Neural crest cell (in vitro differentiated cells): ENCODE data around the gene BCAN. TPM values are rescaled to one million over a fixed set of nuclear protein-coding genes. Genes with fewer than 3 reads are reported as not detected.
A peak's percentile ranks its signal among the peaks of the same experiment; 100 is the strongest.
"Not testable (repeated sequence)": the region's sequence is repeated elsewhere in the genome, so short reads cannot be mapped to it uniquely, and the experiment has no call there.

ENCODE experiments used
- DNase-seq: peaks from one replicate; pipeline ENCODE4 v3.0.0; 2021; ENCODE audit warnings: low read depth, mixed read lengths, low spot score
- H3K27ac Mint-ChIP-seq: one replicate; pipeline ENCODE4 v1.8.0; 2021; ENCODE audit warnings: mild to moderate bottlenecking, mixed read lengths; ENCODE audit not compliant: unreplicated experiment
- H3K27me3 Mint-ChIP-seq: 2 replicates; pipeline ENCODE4 v1.8.0; 2021; ENCODE audit warnings: low read depth, mild to moderate bottlenecking, mixed read lengths
- H3K36me3 Mint-ChIP-seq: 2 replicates; pipeline ENCODE4 v1.8.0; 2021; ENCODE audit warnings: low read depth, mild to moderate bottlenecking, mixed read lengths
- H3K4me1 Mint-ChIP-seq: 2 replicates; pipeline ENCODE4 v1.8.0; 2021; ENCODE audit warnings: mixed read lengths
- H3K4me3 Mint-ChIP-seq: one replicate; pipeline ENCODE4 v1.8.0; 2021; ENCODE audit warnings: mild to moderate bottlenecking, mixed read lengths
- H3K9me3 Mint-ChIP-seq: 2 replicates; pipeline ENCODE4 v1.8.0; 2021; ENCODE audit warnings: mixed read lengths
- total RNA-seq: library from RNA; stranded (reverse); gene quantifications from 2 replicates; pipeline ENCODE4 v1.2.1, GENCODE V29; 2021
- TF ChIP-seq, protein P1 (sequence below): fragments of 200-600 bp; sonication (generic); conservative IDR thresholded peaks from 2 replicates; pipeline ENCODE4 v1.5.0; 2021; ENCODE audit warnings: antibody characterized with exemption, mild to moderate bottlenecking

BCAN gene
- total RNA-seq, 1 donor from 2014 or later: 2.4 TPM

DNA sequence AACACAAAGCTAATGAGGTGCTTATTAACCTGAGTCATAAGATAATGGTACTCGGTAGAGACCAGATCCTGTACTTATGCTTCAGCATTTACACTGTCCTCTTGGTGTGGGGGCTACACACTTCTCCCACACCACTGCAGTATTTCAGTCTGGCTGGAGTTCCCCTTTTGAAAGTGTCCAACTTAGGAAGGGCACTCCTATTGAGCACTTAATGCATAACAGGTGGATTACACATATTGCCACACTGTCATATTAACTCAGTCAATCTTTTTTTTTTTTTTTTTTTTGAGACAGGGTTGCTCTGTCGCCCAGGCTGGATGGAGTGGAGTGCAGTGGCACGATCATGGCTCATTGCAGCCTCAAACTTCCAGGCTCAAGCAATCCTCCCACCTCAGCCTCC is 42.1 kb upstream of the BCAN start:
- Mint-ChIP-seq H3K36me3 (peaks cover 13% of the 10 kb centered on the region), H3K27me3 (no peaks in the 10 kb centered on the region), H3K27ac (no peak overlapping the region), H3K9me3 (no peaks in the 10 kb centered on the region), H3K4me3 (peak overlapping the region; percentile 92), H3K4me1 (peaks cover 35% of the 10 kb centered on the region)
- TF ChIP-seq, protein P1, sequence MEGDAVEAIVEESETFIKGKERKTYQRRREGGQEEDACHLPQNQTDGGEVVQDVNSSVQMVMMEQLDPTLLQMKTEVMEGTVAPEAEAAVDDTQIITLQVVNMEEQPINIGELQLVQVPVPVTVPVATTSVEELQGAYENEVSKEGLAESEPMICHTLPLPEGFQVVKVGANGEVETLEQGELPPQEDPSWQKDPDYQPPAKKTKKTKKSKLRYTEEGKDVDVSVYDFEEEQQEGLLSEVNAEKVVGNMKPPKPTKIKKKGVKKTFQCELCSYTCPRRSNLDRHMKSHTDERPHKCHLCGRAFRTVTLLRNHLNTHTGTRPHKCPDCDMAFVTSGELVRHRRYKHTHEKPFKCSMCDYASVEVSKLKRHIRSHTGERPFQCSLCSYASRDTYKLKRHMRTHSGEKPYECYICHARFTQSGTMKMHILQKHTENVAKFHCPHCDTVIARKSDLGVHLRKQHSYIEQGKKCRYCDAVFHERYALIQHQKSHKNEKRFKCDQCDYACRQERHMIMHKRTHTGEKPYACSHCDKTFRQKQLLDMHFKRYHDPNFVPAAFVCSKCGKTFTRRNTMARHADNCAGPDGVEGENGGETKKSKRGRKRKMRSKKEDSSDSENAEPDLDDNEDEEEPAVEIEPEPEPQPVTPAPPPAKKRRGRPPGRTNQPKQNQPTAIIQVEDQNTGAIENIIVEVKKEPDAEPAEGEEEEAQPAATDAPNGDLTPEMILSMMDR: peak; percentile 15
- DNase-seq: no peak

DNA sequence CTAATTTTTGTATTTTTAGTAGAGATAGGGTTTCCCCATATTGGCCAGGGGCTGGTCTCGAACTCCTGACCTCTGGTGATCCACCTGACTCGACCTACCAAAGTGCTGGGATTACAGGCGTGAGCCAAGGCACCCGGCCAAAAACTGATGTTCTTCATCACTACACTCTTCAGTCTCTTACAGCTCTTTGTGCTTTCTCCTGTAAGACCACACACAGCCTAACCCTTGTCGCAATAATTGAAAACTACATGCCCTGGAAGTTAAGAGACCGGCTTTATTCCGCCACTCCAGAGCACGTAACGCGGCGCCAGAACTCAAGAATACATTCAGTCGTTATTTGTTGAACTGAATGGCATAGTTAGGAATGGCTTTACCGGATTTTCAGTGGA is 41.2 kb upstream of the BCAN start:
- Mint-ChIP-seq H3K9me3 (no peaks in the 10 kb centered on the region), H3K36me3 (peaks cover 5% of the 10 kb centered on the region), H3K27ac (no peak overlapping the region), H3K27me3 (no peaks in the 10 kb centered on the region), H3K4me3 (peak overlapping the region; percentile 92), H3K4me1 (peaks cover 27% of the 10 kb centered on the region)
- TF ChIP-seq, protein P1: no peak
- DNase-seq: no peak

DNA sequence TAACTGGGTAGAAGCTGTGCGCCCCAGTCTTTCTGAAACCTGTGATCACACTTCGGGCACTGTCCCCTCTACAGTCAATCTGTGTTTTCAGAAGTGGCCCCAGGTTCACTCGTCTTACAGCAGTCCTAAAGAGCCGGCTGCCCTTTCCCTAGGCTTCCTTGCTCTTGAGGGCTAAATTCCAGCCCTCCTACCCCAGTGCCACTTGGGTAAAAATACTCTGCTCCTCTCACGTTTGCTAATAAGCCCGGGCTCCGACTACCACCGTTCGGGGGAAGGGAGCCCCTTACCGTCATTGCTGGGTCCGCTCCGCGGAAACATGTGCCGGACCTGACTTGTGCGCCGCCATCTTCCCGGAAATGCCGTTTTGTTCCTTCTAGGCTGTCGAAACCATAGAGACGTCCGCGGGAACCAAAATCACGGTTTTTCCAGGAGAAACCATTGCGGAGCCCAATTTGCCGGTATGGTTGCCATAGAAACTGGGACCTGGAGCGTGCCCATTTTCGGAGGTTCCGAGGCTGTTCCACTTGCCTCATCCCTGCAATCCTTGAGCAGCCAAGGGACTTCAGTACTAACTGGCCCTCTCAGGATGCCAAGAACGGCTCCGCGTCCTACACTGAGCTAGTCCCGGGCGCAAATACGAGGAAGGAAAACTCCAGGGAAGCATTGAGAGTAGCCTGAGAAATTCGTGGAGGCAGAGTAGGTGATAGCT is 40.6 kb upstream of the BCAN start, which contains the start of gene GPATCH4:
Gene GPATCH4 (minus strand): TSS at position 358 of the 709 bp plus-strand sequence.
- TF ChIP-seq, protein P1: no peak
- Mint-ChIP-seq H3K4me1 (peaks cover 27% of the 10 kb centered on the region), H3K27ac (peak within 1 kb of the TSS; percentile 94), H3K27me3 (no peaks in the 10 kb centered on the region), H3K4me3 (peak within 1 kb of the TSS; percentile 92), H3K9me3 (no peaks in the 10 kb centered on the region), H3K36me3 (peaks cover 5% of the 10 kb centered on the region)
- DNase-seq: peak; percentile 66

DNA sequence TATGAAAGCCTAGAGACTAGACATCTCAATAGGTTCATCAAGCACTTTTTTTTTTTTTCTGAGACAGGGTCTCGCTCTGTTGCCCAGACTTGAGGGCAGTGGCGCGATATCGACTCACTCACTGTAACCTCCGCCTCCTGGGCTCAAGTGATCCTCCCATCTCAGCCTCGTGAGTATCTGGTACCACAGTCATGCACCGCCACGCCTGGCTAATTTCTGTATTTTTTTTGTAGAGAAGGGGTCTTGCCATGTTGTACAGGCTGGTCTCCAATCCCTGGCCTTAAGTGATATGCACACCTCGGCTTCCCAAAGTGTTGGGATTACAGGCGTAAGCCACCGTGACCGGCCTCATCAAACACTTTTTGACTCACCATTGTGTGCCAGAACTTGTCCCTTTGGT is 40.0 kb upstream of the BCAN start:
- peaks cover 3% of the 10 kb centered on the region for H3K36me3 Mint-ChIP-seq
- TF ChIP-seq, protein P1: no peak
- peak overlapping the region; percentile 63 for H3K27ac Mint-ChIP-seq
- H3K27me3 Mint-ChIP-seq: no peaks in the 10 kb centered on the region
- peaks cover 27% of the 10 kb centered on the region for H3K4me1 Mint-ChIP-seq
- no peaks in the 10 kb centered on the region for H3K9me3 Mint-ChIP-seq
- DNase-seq: no peak
- H3K4me3 Mint-ChIP-seq: peak overlapping the region; percentile 92

DNA sequence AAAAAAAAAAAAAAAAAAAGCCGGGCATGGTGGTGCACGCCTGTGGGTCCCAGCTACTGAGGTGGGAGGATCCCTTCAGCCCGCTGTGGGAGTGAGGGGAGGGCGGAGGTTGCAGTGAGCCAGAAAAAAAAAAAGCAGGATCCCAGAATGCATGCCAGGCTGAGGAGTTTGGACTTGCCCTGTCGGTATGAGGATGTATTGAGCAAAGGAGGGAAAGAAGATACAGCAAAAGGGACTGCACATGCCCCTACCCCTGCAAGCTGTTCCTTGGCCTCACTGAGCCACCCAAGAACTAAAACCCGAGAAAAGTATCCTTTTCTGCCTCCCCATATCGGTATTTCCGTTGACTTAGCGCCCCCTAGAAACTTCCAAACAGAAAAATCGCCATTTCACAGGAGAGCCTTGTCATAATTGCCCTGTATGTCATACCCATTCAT is 39.3 kb upstream of the BCAN start:
- no peak overlapping the region for H3K27ac Mint-ChIP-seq
- TF ChIP-seq, protein P1: peak; percentile 45
- no peak for DNase-seq

DNA sequence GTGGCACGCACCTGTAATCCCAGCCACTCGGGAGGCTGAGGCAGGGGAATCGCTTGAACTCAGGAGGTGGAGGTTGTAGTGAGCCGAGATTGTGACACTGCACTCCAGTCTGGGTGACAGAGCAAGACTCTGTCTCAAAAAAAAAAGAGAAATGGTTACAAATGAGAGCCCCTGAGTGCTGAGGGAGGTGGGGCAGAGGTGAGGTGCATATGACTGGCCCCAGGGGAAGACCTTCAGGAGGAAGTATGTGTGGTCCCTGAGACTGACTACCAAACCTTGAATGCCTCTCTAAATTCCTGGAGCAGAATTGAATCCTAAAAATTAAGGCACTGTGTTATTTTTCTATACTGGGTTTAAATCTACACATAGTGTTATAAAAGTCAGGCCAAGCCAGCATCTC is 34.6 kb upstream of the BCAN start:
- H3K4me3 Mint-ChIP-seq, H3K36me3 Mint-ChIP-seq, H3K27me3 Mint-ChIP-seq, H3K27ac Mint-ChIP-seq, H3K9me3 Mint-ChIP-seq, DNase-seq, H3K4me1 Mint-ChIP-seq: not testable (repeated sequence)

More for the DNA sequence above, 39.3 kb upstream of the BCAN start:
- Mint-ChIP-seq H3K4me1 (peaks cover 27% of the 10 kb centered on the region), H3K36me3 (no peaks in the 10 kb centered on the region), H3K9me3 (no peaks in the 10 kb centered on the region), H3K4me3 (peak overlapping the region; percentile 79), H3K27me3 (no peaks in the 10 kb centered on the region)
